ENCODE results near the gene ARID5B.

GRCh38 chr10:62108759-62109586 is 207.5 kb downstream of the ARID5B start:
- TF ChIP-seq CTCF (IDR thresholded peaks at IDR 0.05) (no peak), POLR2A (IDR thresholded peaks at IDR 0.05) (no peak)
